GM23248 (cell line): ENCODE data around the gene MPV17. TPM values are rescaled to one million over a fixed set of nuclear protein-coding genes. Genes with fewer than 3 reads are reported as not detected.

Experiments used
- DNase-seq: peaks from one replicate; pipeline ENCODE4 v3.0.0-alpha.2; 2015
- H2AFZ ChIP-seq: fragments of 200-600 bp; sonication (generic); 2 replicates; pipeline ENCODE4 v1.6.1; 2016; ENCODE audit warnings: antibody characterized with exemption
- H3F3A ChIP-seq: fragments of 200-600 bp; sonication (generic); 2 replicates; pipeline ENCODE4 v1.6.1; 2016; ENCODE audit warnings: mild to moderate bottlenecking, antibody characterized with exemption, mixed run types; ENCODE audit not compliant: insufficient read depth
- H3K27ac ChIP-seq: fragments of 200-600 bp; sonication (generic); 2 replicates; pipeline ENCODE4 v1.5.1; 2016; ENCODE audit warnings: mild to moderate bottlenecking
- H3K27me3 ChIP-seq: fragments of 200-600 bp; sonication (generic); replicated peaks from 2 replicates; pipeline ENCODE4 v1.6.1; 2016; ENCODE audit warnings: mild to moderate bottlenecking; ENCODE audit not compliant: insufficient read depth
- H3K36me3 ChIP-seq: fragments of 200-600 bp; sonication (generic); 2 replicates; pipeline ENCODE4 v1.6.1; 2016; ENCODE audit warnings: low read depth, mild to moderate bottlenecking
- H3K4me1 ChIP-seq: fragments of 200-600 bp; sonication (generic); 2 replicates; pipeline ENCODE4 v1.6.1; 2016; ENCODE audit warnings: mild to moderate bottlenecking; ENCODE audit not compliant: insufficient read depth
- H3K4me2 ChIP-seq: fragments of 200-600 bp; sonication (generic); one replicate; pipeline ENCODE4 v1.6.1; 2016; ENCODE audit warnings: mild to moderate bottlenecking; ENCODE audit not compliant: unreplicated experiment
- H3K4me3 ChIP-seq: fragments of 200-600 bp; sonication (generic); 2 replicates; pipeline ENCODE4 v1.5.1; 2016; ENCODE audit warnings: mild to moderate bottlenecking
- H3K79me2 ChIP-seq: fragments of 200-600 bp; sonication (generic); 2 replicates; pipeline ENCODE4 v1.6.1; 2016; ENCODE audit warnings: mild to moderate bottlenecking; ENCODE audit not compliant: insufficient read depth
- H3K9ac ChIP-seq: fragments of 200-600 bp; sonication (generic); 2 replicates; pipeline ENCODE4 v1.6.1; 2016; ENCODE audit warnings: mild to moderate bottlenecking
- H3K9me2 ChIP-seq: fragments of 200-600 bp; sonication (generic); 2 replicates; pipeline ENCODE4 v1.6.1; 2016; ENCODE audit warnings: mixed run types, mild to moderate bottlenecking, moderate library complexity; ENCODE audit not compliant: insufficient read depth
- H3K9me3 ChIP-seq: fragments of 200-600 bp; sonication (generic); one replicate; pipeline ENCODE4 v1.6.1; 2017; ENCODE audit warnings: low read depth
- H4K20me1 ChIP-seq: fragments of 200-600 bp; sonication (generic); 2 replicates; pipeline ENCODE4 v1.6.0; 2016; ENCODE audit not compliant: insufficient read depth
- EZH2 ChIP-seq: fragments of 200-600 bp; sonication (generic); IDR thresholded peaks from 2 replicates; pipeline ENCODE4 v1.6.1; 2018; ENCODE audit warnings: antibody characterized with exemption, mild to moderate bottlenecking; ENCODE audit not compliant: insufficient read depth, poor library complexity, severe bottlenecking
- EZH2phosphoT487 ChIP-seq: fragments of 200-600 bp; sonication (generic); IDR thresholded peaks from 2 replicates; pipeline ENCODE4 v1.6.1; 2018; ENCODE audit warnings: antibody characterized with exemption, moderate library complexity, mild to moderate bottlenecking, low read depth; ENCODE audit not compliant: insufficient read depth
- WGBS, 2 experiments: methylation state at CpG; one replicate each; pipeline ENCODE4 v1.1.6; 2015 to 2017; ENCODE audit warnings: low lambda C conversion rate in 2 of 2, low coverage in 1 of 2; ENCODE audit errors: missing lambda C conversion rate in 2 of 2; 5-methylcytosine and 5-hydroxymethylcytosine counted together
- in situ Hi-C: fragments of 300-500 bp; cut with MboI; formaldehyde crosslinking; loops from 2 replicates; pipeline ENCODE4 v1.15.0; 2020
- polyA plus RNA-seq: library from polyadenylated mRNA; unstranded; fragments of >200 nt; fragmentation: Nextera tagmentation; extraction: Ambion mirVana; gene quantifications from 2 replicates; pipeline ENCODE4 v1.2.1, GENCODE V29; 2016
- total RNA-seq: library from RNA; depleted of rRNA; stranded (reverse); fragments of >200 nt; shearing (Covaris generic); gene quantifications from 2 replicates; pipeline ENCODE4 v1.2.3, GENCODE V29; 2014

MPV17 gene
- total and polyA plus RNA-seq, 2 experiments from 2014 or later = 91.0 to 128 TPM

GRCh38 chr2:27264253-27264752 is 58.6 kb downstream of the MPV17 start:
- Histone ChIP-seq H3K4me3 (no peak overlapping the region), H2AFZ (0 out of 2 replicates have a peak overlapping the region, but pooled peaks have one; percentile 5), H3K27ac (no peak overlapping the region), H3K9me2 (no peaks in the 10 kb centered on the region), H3K9me3 (no peaks in the 10 kb centered on the region), H4K20me1 (no peaks in the 10 kb centered on the region), H3K4me2 (no peak overlapping the region), H3K27me3 (peaks cover 78% of the 10 kb centered on the region), H3K36me3 (no peaks in the 10 kb centered on the region), H3K9ac (no peak overlapping the region), H3K79me2 (no peaks in the 10 kb centered on the region), H3K4me1 (no peaks in the 10 kb centered on the region), H3F3A (no peaks in the 10 kb centered on the region)
- in situ Hi-C loops = no loop called here
- TF ChIP-seq EZH2 (no peak), EZH2phosphoT487 (no peak)
- DNase-seq = no peak
- WGBS, 2 experiments = 2 to 4% methylated on average over 30 to 37 of the region's 38 CpGs

DNA sequence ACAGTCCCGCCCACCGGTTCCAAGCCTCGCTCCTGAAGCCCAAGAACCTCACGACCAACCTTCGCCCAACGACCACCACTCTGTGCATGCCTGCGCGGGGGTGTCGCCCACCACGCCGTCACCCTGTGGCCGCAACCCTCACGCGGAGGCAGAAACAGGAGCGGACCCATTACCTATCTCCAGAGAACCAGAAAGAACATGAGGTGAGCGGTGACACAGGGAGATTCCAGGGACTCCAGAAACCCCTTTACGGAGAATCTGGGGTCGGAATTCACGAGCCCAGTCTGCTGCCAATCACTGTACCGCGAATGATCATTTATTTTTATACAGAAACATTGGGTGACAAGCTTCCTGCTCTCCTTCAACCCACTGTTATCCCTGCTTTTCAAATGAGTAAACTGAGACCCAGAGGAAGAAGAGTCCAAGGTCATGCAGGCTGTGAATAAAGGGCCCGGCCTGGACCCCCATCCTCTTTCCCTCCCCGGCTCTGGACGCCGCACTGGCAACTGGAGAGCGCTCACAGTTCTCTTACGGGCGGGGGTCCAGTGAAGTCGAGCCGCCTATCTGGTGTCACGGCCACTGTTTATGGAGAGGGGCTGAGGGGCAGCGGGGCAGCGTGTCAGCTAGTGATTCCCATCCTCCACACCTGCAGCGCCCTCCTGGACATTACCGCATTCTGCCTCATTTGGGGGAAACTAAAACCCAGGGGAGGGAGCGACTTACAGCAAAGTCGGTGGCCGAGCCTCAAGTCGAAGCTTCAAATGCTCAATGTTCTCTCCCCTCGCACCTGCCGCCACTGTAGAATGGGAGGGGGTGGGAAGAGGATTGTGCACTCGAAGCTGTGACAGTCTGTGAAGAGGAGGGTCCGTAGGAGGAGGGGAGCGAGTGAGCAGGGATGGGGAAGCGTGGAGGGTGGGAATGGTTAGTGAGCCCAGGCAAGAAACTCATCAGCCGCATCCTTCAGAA is 59.3 kb downstream of the MPV17 start:
- H3K4me1 ChIP-seq = no peaks in the 10 kb centered on the region
- H3K4me3 ChIP-seq = peak overlapping the region; percentile 31
- no peaks in the 10 kb centered on the region for H3K9me3 ChIP-seq
- no peaks in the 10 kb centered on the region for H4K20me1 ChIP-seq
- in situ Hi-C loops = no loop called here
- H3K9me2 ChIP-seq = no peaks in the 10 kb centered on the region
- peaks cover 78% of the 10 kb centered on the region for H3K27me3 ChIP-seq
- no peak for DNase-seq
- no peak overlapping the region for H3K9ac ChIP-seq
- WGBS, 2 experiments = 5 to 6% methylated on average over 46 of the region's 46 CpGs
- no peaks in the 10 kb centered on the region for H3K36me3 ChIP-seq
- no peaks in the 10 kb centered on the region for H3K79me2 ChIP-seq
- TF ChIP-seq EZH2phosphoT487 (peak; percentile 72; the same call in 1 of the 2 replicates), EZH2 (peak; percentile 30)
- no peaks in the 10 kb centered on the region for H3F3A ChIP-seq
- peak overlapping the region; percentile 47; the same call in 1 of the 2 replicates for H2AFZ ChIP-seq
- H3K4me2 ChIP-seq = peak overlapping the region; percentile 39
- H3K27ac ChIP-seq = no peak overlapping the region

GRCh38 chr2:27262379-27263286 is 60.3 kb downstream of the MPV17 start, which contains the start of gene SLC30A3:
SLC30A3 (minus strand) TSS chr2:27263047; CDS start chr2:27262906, 141 bp downstream.
- no peaks in the 10 kb centered on the region for H3K36me3 ChIP-seq
- no peak within 1 kb of the TSS for H3K27ac ChIP-seq
- no peaks in the 10 kb centered on the region for H3K79me2 ChIP-seq
- peak; percentile 69 for DNase-seq
- H3K9me3 ChIP-seq = no peaks in the 10 kb centered on the region
- TF ChIP-seq EZH2 = peak; percentile 46
- peak; percentile 84; the same call in 1 of the 2 replicates for TF ChIP-seq EZH2phosphoT487
- H3K4me1 ChIP-seq = no peaks in the 10 kb centered on the region
- WGBS, 2 experiments = 3 to 4% methylated on average over 41 to 80 of the region's 96 CpGs
- H3K4me2 ChIP-seq = peak within 1 kb of the TSS; percentile 39
- H3K9ac ChIP-seq = no peak within 1 kb of the TSS
- no peaks in the 10 kb centered on the region for H4K20me1 ChIP-seq
- peak within 1 kb of the TSS; percentile 47 for H2AFZ ChIP-seq
- peak within 1 kb of the TSS; percentile 31 for H3K4me3 ChIP-seq
- H3K9me2 ChIP-seq = no peaks in the 10 kb centered on the region
- no peaks in the 10 kb centered on the region for H3F3A ChIP-seq
- in situ Hi-C loops = no loop called here
- peaks cover 72% of the 10 kb centered on the region for H3K27me3 ChIP-seq

GRCh38 chr2:27261926-27262298 is 61.0 kb downstream of the MPV17 start:
- Histone ChIP-seq H3K27ac (no peak overlapping the region), H3F3A (no peaks in the 10 kb centered on the region), H3K4me1 (no peaks in the 10 kb centered on the region), H3K4me2 (no peak overlapping the region), H3K9me3 (no peaks in the 10 kb centered on the region), H3K9me2 (no peaks in the 10 kb centered on the region), H3K9ac (no peak overlapping the region), H3K27me3 (peaks cover 72% of the 10 kb centered on the region), H3K79me2 (no peaks in the 10 kb centered on the region), H3K4me3 (no peak overlapping the region), H3K36me3 (no peaks in the 10 kb centered on the region), H4K20me1 (no peaks in the 10 kb centered on the region), H2AFZ (no peak overlapping the region)
- 2 to 5% methylated on average over 7 to 10 of the region's 40 CpGs for WGBS, 2 experiments
- in situ Hi-C loops = no loop called here
- no peak for TF ChIP-seq EZH2phosphoT487
- no peak for TF ChIP-seq EZH2
- DNase-seq = no peak
